C4-2B (cell line): ENCODE results near the gene HP.

ENCODE experiments used
- ZFX ChIP-seq: fragments of 450-650 bp; IDR thresholded peaks from 2 replicates; pipeline ENCODE4 v1.6.1; 2017
- TF ChIP-seq, protein P1 (sequence below): fragments of 450-650 bp; conservative IDR thresholded peaks from 2 replicates; pipeline ENCODE4 v1.5.1; 2017; ENCODE audit warnings: mild to moderate bottlenecking

DNA sequence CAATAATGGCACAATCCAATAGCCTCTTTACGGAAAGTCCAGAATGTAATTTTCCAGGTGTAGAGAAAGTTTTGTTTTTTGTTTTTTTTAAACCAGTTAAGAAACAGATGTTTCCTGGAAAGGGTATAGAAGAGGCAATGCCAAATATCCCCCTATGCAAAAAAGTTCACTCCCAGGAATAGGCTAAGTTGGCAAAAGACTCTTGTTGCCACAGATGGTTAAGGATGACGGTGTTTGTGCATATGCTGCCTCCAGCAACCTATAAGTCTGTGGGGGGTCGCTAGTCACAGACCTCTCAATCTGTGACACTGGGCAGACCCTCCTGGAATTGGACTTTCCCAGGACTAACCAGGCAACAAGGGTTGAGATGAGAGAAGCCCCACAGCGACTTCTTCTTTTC lies 20.9 kb upstream of the HP start:
- TF ChIP-seq, protein P1, sequence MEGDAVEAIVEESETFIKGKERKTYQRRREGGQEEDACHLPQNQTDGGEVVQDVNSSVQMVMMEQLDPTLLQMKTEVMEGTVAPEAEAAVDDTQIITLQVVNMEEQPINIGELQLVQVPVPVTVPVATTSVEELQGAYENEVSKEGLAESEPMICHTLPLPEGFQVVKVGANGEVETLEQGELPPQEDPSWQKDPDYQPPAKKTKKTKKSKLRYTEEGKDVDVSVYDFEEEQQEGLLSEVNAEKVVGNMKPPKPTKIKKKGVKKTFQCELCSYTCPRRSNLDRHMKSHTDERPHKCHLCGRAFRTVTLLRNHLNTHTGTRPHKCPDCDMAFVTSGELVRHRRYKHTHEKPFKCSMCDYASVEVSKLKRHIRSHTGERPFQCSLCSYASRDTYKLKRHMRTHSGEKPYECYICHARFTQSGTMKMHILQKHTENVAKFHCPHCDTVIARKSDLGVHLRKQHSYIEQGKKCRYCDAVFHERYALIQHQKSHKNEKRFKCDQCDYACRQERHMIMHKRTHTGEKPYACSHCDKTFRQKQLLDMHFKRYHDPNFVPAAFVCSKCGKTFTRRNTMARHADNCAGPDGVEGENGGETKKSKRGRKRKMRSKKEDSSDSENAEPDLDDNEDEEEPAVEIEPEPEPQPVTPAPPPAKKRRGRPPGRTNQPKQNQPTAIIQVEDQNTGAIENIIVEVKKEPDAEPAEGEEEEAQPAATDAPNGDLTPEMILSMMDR = no peak
- no peak for TF ChIP-seq ZFX
